Gastrocnemius medialis (tissue), 4 donors: ENCODE results near the gene TSR3.

ENCODE experiments used
- CTCF ChIP-seq, 5 experiments: fragments of 450-650 bp in 3 of 5; fragments of 200-600 bp in 2 of 5; sonication (generic) in 2 of 5; IDR thresholded peaks in 4 of 5; conservative IDR thresholded peaks in 1 of 5; 1 replicate in 4 of 5; 2 replicates in 1 of 5; pipeline ENCODE4 v1.5.1; 2016 to 2019; ENCODE audit warnings: antibody characterized with exemption in 5 of 5, mild to moderate bottlenecking in 3 of 5, moderate library complexity in 3 of 5
- POLR2A ChIP-seq, 2 donors: fragments of 450-650 bp; IDR thresholded peaks; one replicate each; pipeline ENCODE4 v1.6.1; 2017; ENCODE audit warnings: antibody characterized with exemption in 2 of 2, mild to moderate bottlenecking in 2 of 2, moderate library complexity in 2 of 2

- no peak for TF ChIP-seq CTCF (IDR thresholded peaks at IDR 0.05 in 4 of 5, conservative IDR thresholded peaks at IDR 0.05 in 1 of 5)
- TF ChIP-seq POLR2A (IDR thresholded peaks at IDR 0.05), result no peak
Observed at GRCh38 chr16:1364510-1364909, 12.8 kb upstream of the TSR3 start.
